GM19324 (cell line): ENCODE measurements around the gene DMBX1.

Experiments used
- ATAC-seq: cut with Tn5 transposase; IDR thresholded peaks from one replicate; pipeline ENCODE4 v1.9.1; 2021; ENCODE audit warnings: mild to moderate bottlenecking, moderate library complexity; ENCODE audit not compliant: unreplicated experiment, low FRiP score

DMBX1 gene

DNA sequence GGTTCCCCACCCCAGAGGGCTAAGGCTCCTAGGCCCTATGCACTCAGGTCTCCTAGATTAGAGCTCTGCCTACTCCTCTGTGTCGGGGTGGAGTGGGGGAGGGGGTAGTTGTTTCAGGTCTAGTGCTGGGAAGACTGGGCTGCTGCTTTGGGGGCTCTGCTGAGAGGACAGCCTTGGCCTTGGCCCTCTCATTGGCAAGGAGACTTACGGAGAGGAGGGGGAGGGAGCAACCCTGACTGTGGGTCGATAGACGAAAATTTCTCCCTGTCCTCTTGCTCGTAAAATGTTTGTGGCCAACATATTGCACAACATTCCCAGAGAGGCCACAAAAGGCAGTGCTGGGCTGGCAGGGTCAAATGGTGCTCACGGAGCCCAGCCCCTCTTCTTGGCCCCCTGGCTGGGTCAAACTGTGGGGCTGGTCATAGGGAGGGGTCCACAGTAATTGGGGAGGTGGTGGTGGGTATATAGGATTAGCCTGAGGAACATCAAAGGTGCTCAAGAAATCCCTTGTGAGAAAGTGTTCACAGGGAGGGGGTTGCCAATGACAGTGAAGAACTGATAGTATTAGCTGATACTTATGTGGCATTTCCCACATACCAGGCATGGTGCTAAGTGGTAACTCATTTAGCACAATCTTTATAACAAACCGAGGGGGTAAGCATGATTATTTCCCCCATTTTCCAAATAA lies 8.5 kb upstream of the DMBX1 start:
- ATAC-seq, result no peak

DNA sequence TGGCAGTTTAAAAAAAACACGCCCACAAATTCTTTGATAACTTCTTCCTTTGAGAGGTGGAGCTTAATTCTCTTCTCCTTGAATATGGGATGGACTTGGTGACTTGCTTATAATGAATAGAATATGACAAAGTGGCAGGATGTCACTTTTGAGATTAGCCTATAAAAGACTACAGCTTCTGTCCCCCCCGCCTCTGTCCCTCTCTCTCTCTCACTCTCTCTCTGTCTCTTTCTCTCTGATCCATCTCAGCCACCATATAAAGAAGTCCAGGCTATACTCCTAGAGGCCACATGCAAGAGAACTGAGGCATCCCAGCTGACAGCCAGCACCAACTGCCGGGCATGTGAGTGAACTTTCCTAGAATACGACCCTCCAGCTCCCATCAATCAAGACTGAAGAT lies 7.7 kb upstream of the DMBX1 start:
- no peak for ATAC-seq

DNA sequence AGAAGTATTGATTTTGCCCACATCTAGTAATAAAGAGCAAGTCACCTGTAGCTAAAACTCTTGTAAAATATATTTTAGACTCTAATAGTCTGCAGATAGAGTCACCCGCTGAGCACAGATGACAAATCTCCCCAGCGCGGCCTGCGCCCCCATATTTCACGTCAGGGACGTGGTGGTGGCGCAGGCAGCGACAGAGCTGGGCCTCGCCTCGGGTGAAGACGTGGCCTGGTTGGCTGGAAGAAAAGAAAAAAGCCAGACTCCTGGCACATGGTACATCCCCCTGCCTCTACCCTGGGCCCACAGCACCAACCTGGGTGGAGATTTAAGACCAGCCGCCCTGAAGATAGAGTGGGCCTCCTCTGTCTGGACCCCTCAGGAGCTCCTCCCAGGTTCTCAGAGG lies 6.0 kb upstream of the DMBX1 start:
- ATAC-seq, result no peak

DNA sequence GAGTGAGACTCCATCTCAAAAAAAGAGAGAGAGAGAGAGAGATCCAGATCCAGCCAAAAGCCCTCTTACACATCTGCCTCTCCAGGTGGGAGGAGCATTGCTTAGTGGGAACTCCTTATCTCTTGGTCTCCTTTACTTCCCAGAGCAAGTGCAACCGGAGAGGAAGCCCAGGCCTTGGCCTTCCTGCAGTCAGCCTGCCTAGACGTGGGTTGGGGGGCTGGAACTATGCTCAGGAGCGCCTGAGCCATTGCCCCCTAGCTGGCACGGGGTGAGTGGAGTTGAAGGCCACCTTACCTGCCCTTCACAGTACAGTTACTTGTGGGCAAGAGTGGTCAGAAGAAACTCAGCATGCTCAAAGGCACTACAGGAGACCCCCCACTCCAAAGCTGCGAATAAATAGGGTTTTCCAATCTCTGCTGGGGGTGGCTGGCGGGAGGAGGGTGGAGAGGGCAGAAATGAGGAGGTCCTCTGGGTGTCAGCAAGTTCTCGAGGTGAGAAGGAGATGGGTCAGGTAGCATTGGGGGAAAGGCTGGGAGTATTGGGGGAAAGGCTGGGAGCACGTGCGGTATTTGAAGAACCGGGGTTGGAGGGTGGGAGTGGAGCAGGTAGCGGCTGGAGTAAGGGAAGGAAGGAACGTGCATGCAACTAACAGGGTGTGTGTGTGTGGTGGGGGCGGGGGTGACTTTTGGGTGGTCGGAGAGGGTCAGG lies 4.7 kb upstream of the DMBX1 start:
- no peak for ATAC-seq

DNA sequence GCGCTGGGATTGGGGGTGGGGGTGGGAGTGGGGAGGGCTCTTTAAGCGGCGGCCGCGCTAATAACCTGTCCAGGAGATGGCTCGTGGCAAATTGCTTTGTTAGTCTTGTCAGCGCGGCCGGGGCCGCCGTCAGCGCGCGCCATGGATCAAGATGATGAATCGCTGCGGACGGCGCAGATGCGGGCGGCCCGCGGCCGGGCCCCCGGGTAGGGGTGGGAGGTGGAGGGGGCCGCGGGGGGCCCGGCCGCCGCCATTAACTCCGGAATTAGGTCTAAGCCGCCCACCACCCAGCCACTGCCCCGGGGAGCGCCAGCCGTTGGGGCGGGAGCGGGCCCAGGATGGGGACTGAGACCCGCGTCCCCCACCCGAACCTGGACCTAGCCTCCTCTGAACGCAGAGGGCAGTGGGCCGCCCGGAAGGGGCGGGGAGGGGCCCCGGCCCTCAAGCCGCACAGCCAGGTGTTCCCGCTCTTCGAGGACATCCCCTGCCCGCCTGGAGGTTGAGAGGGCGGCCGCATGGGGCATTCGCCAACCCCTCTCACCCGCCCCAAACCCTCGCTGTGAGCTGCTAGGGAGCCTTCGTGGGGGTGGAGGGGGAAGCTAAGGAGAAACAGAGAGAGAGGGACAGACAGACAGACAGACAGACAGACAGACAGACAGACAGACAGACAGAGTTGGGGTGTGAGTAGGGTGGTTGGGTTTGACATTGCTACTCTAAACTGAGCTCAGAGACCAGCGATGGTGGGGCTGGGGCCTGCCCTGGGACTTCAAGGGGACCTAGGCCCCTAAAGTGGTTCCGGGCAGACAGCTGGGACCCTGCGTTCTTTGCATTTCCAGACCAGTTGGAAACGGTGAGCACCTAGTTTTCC lies 3.8 kb upstream of the DMBX1 start:
- ATAC-seq, result no peak

DNA sequence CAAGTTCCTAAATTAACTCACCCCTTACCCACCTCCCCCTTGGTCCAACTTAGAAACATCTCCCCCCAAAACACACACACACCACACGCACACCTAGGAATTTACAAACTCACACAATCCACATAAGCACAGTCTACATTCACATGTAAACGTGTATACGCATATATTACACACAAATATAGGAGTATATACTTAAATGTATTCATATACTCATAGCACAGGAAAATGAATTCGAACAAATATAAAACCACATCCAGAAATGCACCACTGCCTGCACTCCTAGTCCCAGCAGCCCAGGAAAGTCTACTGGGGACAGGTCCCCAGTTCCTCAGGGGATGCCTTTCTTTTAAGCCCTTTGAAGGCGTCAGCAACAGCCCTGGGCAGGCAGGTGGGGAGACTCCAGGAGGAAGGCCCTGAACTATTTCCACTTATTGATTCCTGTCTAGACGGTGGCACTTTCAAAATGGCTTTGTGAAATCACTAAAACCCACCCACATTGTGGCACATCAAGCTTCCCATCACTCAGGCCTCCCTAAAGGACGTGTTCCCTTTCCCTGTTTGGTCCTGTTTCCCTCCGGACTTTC lies 3.1 kb upstream of the DMBX1 start:
- ATAC-seq, result no peak

DNA sequence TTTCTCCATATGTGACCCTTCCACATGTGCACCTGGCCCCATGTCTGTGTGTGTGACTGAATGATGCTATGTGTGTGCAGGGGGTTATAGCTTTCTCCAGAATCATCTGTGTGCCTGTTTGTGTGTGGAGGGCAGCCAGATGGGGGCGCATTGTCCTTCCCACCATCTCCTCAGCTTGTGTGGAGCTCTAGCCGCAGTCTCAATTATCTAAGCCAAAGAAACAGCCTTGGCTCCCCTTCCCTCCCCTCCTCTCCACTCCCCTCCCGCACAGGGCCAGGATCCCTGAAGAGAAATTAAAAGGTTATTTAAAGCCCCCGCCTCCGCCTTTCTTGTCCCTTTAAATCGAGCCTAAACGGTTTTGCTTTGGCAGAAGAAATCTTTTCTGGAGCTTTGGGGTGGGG lies 1.8 kb upstream of the DMBX1 start:
- no peak for ATAC-seq

DNA sequence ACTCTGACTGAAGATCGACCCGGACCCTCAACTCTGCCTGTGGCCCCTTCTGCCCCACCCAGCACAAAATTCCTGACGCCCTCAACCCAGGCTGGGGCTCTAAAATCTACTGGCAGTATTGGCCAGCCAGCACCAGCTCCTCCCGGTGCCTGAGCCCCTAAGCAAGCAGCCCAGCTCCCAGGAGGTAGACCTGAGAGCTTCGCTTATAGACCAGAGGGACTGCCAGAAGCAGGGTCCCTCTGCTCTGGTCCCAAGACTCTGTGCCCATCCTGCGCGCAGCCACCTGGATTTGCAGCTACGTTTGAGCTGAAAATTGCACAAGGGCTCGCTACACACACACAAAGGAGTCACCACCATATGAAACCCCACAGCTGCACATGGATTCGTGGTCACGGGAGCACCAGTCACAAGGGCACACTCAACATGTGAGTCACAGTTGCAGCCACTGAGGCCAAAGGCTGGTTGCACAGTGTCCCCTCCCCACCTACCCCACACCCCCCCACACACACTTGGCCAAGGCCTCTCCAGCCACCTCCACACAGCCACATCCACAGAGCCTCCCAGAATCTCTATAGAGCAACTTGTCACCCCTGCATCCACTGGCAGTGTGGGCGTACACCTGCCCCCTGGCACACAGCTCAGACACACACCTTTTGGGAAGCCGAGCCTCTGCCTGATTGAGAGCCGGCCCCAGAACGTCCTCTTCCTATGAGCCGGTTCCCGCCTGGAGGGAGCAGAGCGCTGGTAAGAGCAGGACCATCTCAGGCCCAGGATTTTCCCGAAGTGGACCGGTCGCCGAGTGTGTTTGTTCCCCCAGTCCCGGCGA lies 1.1 kb upstream of the DMBX1 start:
- ATAC-seq, result no peak

DNA sequence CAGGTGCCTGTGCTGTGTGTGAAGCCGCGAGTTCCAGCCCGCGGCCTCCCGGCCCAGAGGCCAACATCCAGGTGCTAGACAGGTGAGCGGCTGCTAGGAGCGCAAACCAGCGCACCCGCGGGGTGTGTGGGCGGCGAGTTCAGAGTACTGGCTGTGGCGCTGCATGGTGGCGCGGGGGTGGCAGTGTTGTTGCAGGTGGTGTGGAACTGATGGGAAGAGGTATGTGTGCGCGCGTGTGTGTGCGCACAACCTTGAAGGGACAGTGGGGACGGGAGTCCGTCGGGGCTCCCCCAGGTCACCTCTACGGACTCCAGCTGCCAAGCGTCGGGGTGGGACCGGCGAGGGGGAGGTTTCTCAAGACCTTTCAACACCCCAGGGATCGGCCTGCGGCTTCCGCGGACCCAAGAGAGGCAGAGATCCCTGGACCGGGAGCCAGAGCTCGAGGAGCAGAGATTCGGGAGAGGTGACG lies 433 bp upstream of the DMBX1 start:
- ATAC-seq, result no peak

DNA sequence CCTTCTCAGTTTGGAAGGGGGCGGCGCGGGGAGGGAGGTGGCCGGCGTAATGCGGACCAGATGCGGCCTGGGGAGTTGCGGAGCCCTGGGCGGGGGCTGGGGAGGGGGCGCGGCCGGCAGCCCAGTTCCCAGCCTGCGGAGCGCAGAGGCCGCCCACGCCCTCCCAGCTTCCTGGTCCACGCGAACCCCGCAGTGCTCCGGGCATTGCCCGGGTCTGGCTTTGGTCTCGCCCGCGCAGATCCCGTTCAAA lies 695 bp downstream of the DMBX1 start:
- no peak for ATAC-seq

DNA sequence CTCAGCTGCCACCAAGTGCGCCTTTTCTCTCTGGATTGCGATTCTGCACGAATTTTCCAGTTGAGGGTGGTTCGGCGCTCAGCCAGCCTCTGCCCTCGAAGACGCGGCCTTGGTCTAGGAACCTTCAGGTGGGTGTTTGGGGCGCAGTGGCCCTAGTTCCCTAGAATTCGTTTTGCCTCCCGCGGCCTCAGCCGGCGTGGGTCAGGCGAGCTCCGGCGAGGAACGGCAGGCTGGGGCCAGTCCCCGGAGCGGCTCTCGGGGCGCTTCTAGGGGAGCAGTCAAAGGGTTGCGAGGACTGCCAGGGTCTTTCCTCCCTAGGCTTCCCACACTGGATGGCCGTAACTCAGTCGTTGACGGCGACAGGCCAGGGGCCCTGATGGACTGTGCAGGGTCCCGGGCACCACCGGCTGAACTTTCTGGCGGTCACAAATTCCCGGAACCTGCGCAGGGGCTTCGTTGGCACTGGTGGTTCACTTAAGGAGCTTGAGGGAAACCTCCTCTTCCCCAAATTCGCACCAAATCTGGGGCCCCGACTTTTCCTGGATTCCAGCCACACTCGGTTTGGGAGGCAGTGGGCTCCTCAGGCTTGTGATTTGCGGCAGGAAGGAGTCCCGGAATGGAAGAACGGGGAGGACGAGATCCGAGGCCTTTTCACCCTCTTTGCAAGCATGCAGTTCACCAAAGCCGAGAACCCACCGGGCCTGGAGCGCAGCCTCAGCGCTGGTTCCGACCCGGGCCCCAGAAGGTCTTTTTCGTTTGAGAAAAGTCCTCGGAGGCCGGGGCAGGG lies 1.2 kb downstream of the DMBX1 start:
- ATAC-seq, result no peak

DNA sequence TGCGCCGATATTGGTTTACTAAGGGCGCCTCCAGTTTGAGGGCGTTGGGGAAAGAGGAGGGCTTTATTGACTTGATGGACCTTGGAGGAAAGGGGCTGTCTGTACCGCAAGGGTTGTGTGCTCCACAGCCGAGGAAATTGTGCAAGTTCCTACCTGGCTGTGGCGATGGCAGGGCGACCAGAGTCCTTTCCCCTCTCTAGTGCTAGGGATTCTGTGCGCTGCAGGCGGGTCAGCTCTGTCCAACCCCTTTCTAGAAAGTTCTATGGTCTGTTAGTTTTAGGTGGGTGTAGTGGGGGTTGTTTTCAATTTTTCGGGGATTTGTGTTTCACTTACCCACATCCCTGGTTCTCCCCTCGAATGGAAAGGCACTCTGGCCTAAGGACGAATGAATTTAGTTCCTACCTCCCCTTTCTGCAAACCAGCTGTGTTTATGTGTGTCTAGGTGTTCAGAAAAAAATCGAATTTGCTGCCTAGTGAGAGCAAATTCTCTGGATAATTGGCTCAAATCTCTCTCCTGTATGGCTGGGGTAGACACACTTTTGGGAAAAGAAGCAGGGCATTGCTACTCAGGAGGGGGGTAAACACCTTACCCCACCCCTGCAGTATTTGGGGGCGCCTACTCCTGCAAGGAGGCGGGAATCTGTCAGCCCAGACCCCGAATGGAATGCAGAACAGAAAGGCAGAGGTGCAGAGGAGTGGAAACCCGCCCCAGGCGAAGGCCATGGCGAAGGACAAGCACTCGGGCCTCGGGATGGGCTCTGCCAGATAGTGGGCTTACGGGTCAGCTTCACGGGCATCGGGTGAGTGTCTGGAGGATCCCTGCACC lies 2.0 kb downstream of the DMBX1 start:
- ATAC-seq, result no peak

DNA sequence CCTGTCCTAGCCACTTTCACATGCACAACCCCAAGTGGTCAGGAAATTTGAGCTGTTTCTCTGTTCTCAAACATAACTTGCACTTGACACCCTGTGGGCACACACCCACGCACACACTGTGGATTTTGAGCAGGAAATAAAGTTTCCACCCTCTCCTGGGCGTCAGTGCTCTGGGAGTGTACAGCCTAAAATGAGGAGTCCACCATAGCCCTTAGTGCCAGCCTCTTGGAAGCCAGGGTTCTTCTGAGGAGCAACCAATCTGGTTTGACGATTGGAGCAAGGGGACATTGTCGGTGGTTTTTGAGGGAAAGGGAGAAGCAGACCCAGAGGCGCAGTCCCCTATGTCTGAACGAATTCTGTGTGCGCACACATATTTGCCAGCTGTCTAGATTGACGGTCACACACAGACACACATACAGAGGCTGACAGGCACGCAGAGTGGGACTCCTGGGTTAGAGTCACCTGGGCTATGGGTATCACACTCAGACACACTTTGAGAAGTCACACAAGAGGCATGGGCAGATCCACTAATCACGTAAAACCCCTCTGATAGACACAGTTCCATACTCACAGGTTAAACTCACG lies 2.7 kb downstream of the DMBX1 start:
- no peak for ATAC-seq

DNA sequence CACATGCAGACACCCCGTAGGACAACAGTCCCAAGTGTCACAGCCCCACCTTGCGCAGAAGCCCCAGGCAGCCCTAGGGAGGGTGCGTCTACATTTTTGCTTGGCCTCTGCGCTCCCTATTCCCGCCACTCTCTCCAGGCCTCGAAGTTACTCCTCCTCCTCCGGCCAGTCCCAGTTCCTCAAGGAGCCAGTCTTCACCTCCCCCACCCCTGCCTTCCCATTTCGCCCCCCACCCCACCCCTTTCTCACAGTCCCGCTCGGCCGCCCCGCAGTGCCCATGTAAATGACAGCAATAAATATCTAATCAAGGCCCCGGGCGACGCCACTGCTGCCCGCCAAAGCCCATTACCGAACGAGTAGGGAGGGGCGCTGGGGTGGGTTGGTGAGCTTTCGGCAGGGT lies 3.2 kb downstream of the DMBX1 start:
- ATAC-seq, result no peak

DNA sequence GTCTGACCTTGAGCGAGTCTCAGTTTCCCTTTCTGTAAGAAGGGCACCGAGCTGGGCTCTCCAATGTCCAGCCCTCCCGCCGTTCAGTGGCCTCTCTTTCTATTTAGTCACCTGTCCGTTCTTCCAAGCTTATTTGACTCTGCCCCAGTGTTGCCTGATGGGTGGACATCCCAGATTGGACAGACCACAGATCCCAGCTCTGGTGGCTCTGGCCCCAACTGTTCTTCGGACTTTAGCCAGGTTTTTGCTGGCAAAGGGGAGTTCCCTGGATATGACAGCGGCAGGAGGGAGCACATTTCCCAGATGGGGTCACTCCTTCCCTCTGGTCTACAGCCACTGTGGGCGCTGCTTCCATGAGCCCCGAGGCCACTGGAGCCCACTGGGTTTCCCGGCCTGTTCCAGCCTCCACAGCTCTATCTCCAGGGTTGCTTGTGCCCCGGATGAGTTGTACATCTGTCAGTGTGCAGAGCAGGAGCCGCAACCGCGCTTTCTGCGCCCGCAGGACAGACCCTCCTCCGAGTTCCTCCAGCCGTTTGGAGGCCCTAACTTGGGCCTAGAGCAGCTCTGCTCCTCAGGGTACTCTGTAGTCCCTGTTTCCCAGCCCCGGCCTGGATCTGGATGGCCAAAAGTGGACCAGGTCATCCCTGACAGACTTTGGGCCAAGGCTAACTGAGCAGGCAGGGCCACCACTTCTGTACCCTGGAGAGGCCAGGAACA lies 3.8 kb downstream of the DMBX1 start:
- ATAC-seq, result no peak

DNA sequence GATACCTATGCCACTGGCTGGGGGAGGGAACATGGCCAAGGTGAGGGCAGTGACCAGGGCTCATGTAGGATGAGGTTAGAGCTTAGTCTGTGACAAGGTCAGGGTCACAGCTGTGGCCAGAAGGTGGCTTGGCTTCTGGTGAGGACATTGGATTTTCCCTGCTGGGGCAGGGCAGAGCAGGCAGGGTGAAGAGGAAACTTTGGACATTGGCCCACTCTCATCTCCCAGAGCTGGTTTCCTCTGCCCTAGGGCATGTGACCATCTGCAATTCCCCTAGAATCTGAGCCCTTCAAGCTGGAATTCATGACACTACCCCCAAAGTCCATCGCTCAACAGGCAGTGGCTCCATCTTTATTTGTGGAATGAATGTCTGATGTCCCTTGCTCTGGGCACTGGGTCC lies 5.3 kb downstream of the DMBX1 start:
- ATAC-seq, result no peak

DNA sequence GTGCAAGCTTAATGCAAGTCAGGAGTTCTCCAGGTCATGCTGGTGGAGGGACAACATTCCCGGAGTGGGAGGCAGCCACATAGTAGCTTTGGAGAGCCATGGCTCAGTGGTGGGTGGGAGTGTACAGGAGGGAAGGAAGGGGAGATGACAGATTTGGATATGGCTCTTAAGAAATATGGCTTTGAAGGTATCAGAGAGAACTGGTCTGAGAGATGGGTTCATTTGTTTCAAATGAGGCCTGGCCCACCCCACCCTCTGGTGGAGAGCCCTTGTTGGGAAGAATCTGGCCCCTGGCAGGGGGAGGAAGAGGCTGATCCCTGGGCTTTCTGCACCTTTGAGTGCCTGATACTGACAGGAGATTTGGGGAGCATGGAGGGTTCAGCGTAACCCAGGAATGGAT lies 6.1 kb downstream of the DMBX1 start:
- ATAC-seq, result no peak

DNA sequence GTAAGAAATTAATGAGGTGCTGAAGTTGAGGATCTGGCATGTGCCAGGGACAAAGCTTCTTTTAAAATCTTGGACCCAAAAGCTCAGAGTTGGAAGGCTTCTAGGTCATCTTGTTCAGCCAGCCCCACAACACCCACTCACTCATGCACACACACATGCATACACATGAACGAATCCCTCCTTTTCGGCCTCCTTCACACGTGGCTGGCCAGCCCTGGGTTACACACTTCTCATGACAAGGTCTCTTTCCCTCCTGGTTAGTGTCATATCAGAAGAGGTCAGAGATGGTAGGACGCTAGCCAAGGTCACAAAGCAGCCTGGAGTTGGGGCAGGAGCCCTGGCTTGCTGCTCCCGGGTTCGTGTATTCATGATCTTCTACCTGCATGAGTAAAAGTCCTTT lies 6.9 kb downstream of the DMBX1 start:
- ATAC-seq, result no peak
